Fibroblast of lung (primary cell): ENCODE data around the gene FAM168B.

ENCODE experiments used
- CTCF ChIP-seq, 2 donors: IDR thresholded peaks in 1 of 2; conservative IDR thresholded peaks in 1 of 2; 1 replicate in 1 of 2; 2 replicates in 1 of 2; pipeline ENCODE4 v1.5.1; 2011 to 2012; ENCODE audit warnings: low read length in 2 of 2, control low read depth in 1 of 2, inconsistent platforms in 1 of 2, low read depth in 1 of 2, mild to moderate bottlenecking in 1 of 2
- EZH2 ChIP-seq: IDR thresholded peaks from 2 replicates; pipeline ENCODE4 v1.5.1; 2012; ENCODE audit warnings: low read length, control low read depth, mild to moderate bottlenecking; ENCODE audit errors: missing control alignments

- TF ChIP-seq EZH2 (no peak), CTCF (conservative IDR thresholded peaks at IDR 0.05 in 1 of 2, IDR thresholded peaks at IDR 0.05 in 1 of 2; ENCODE audit: low read depth in 1 of 2, low read length in 2 of 2) (no peak)
Observed at GRCh38 chr2:131081190-131081589, 12.1 kb downstream of the FAM168B start.
